Smooth muscle cell (in vitro differentiated cells): Measurements from ENCODE around the gene OR1J2. TPM values are rescaled to one million over a fixed set of nuclear protein-coding genes. Genes with fewer than 3 reads are reported as not detected.

Experiments
- DNase-seq: peaks from one replicate; lab custom pipeline; 2025; ENCODE audit not compliant: unreplicated experiment; lab: John Stamatoyannopoulos, UW
- H2AFZ ChIP-seq: fragments of 200-600 bp; sonication (generic); 2 replicates; pipeline ENCODE4 v1.6.0; 2016; ENCODE audit warnings: antibody characterized with exemption, low read depth, mild to moderate bottlenecking
- H3F3A ChIP-seq: fragments of 200-600 bp; sonication (generic); 2 replicates; pipeline ENCODE4 v1.6.0; 2017; ENCODE audit warnings: antibody characterized with exemption, low read depth
- H3K27ac ChIP-seq: fragments of 200-600 bp; sonication (generic); 2 replicates; pipeline ENCODE4 v1.5.1; 2016; ENCODE audit warnings: low read depth, mild to moderate bottlenecking
- H3K27me3 ChIP-seq: fragments of 200-600 bp; sonication (generic); 2 replicates; pipeline ENCODE4 v1.6.1; 2016; ENCODE audit warnings: low read depth, mild to moderate bottlenecking
- H3K36me3 ChIP-seq: fragments of 200-600 bp; sonication (generic); 2 replicates; pipeline ENCODE4 v1.5.1; 2016; ENCODE audit warnings: low read depth
- H3K4me1 ChIP-seq: fragments of 200-600 bp; sonication (generic); 2 replicates; pipeline ENCODE4 v1.5.1; 2016; ENCODE audit warnings: low read depth
- H3K4me2 ChIP-seq: fragments of 200-600 bp; sonication (generic); 2 replicates; pipeline ENCODE4 v1.6.0; 2016; ENCODE audit warnings: mild to moderate bottlenecking
- H3K4me3 ChIP-seq: fragments of 200-600 bp; sonication (generic); 2 replicates; pipeline ENCODE4 v1.5.1; 2016; ENCODE audit warnings: mild to moderate bottlenecking
- H3K79me2 ChIP-seq: fragments of 200-600 bp; sonication (generic); 2 replicates; pipeline ENCODE4 v1.6.0; 2016; ENCODE audit warnings: low read depth, mild to moderate bottlenecking
- H3K9ac ChIP-seq: fragments of 200-600 bp; sonication (generic); 2 replicates; pipeline ENCODE4 v1.6.0; 2016; ENCODE audit warnings: low read depth
- H3K9me3 ChIP-seq: fragments of 200-600 bp; sonication (generic); replicated peaks from 2 replicates; pipeline ENCODE4 v1.5.1; 2016; ENCODE audit warnings: low read depth
- H4K20me1 ChIP-seq: fragments of 200-600 bp; sonication (generic); 2 replicates; pipeline ENCODE4 v1.6.0; 2016; ENCODE audit warnings: low read depth
- WGBS: methylation state at CpG from one replicate; pipeline ENCODE4 v1.1.7; 2016; ENCODE audit warnings: low lambda C conversion rate; 5-methylcytosine and 5-hydroxymethylcytosine counted together
- polyA plus RNA-seq: library from polyadenylated mRNA; unstranded; fragments of >200 nt; fragmentation: Nextera tagmentation; extraction: Ambion mirVana; gene quantifications from 2 replicates; pipeline ENCODE4 v1.2.1, GENCODE V29; 2016
- total RNA-seq: library from RNA; depleted of rRNA; stranded (reverse); fragments of >200 nt; gene quantifications from 2 replicates; pipeline ENCODE4 v1.2.3, GENCODE V29; 2014
- TF ChIP-seq, protein P1 (sequence below): fragments of 200-600 bp; sonication (generic); IDR thresholded peaks from 2 replicates; pipeline ENCODE4 v1.5.1; 2017; ENCODE audit warnings: borderline replicate concordance, mild to moderate bottlenecking, antibody characterized with exemption; ENCODE audit not compliant: insufficient read depth, poor library complexity, severe bottlenecking

Gene OR1J2
- total and polyA plus RNA-seq, 2 experiments from 2014 or later, result not detected

DNA sequence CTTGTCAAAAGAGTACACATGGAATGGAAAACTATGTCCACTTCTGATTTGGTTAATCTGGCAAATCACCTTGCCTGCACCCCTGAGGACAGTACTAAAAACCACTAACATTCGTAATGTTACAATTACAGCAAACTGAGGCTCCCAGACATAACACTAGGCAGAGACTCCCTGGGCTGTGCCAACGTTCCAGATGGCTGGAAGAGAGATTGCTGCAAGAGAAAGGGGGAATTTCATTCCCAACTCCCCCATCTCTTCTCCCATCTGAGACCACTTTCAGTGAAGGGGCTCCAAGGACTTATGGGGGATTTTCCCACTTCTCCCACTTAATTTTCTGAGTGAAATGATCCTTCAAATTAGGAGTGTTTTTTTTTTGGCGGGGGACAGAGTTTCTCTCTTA lies 44.1 kb upstream of the OR1J2 start:
- H3K27ac ChIP-seq, result no peak overlapping the region
- H4K20me1 ChIP-seq, result no peaks in the 10 kb centered on the region
- no peaks in the 10 kb centered on the region for H3K36me3 ChIP-seq
- no peaks in the 10 kb centered on the region for H3K4me1 ChIP-seq
- H3K9ac ChIP-seq, result no peak overlapping the region
- H2AFZ ChIP-seq, result no peak overlapping the region
- no peaks in the 10 kb centered on the region for H3K9me3 ChIP-seq
- H3K79me2 ChIP-seq, result no peaks in the 10 kb centered on the region
- no peaks in the 10 kb centered on the region for H3F3A ChIP-seq
- no peak overlapping the region for H3K4me2 ChIP-seq
- TF ChIP-seq, protein P1, sequence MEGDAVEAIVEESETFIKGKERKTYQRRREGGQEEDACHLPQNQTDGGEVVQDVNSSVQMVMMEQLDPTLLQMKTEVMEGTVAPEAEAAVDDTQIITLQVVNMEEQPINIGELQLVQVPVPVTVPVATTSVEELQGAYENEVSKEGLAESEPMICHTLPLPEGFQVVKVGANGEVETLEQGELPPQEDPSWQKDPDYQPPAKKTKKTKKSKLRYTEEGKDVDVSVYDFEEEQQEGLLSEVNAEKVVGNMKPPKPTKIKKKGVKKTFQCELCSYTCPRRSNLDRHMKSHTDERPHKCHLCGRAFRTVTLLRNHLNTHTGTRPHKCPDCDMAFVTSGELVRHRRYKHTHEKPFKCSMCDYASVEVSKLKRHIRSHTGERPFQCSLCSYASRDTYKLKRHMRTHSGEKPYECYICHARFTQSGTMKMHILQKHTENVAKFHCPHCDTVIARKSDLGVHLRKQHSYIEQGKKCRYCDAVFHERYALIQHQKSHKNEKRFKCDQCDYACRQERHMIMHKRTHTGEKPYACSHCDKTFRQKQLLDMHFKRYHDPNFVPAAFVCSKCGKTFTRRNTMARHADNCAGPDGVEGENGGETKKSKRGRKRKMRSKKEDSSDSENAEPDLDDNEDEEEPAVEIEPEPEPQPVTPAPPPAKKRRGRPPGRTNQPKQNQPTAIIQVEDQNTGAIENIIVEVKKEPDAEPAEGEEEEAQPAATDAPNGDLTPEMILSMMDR, result no peak
- H3K27me3 ChIP-seq, result peaks cover 4% of the 10 kb centered on the region
- no peak for DNase-seq
- no peak overlapping the region for H3K4me3 ChIP-seq
- WGBS, result 55% methylated on average over 3 of the region's 3 CpGs

DNA sequence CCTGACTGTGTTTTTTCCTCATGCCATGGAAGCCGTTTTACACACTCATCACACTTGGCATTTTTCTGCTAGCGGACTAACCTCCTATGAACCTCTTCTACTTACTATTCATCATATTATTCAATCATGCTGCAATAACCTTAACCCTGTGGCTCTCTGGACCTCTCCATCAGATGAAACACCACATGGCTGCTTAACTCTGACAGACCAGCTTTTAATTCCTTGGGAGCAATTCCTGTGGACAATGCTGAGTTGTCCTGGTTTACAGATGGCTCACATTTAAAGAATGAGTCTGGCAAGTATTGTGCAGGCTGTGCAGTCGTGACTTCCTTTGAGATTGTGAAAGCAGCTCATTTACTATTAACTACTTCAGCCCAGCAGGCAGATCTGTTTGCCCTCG lies 41.9 kb upstream of the OR1J2 start:
- H3K9me3 ChIP-seq, result no peaks in the 10 kb centered on the region
- 57% methylated on average over 4 of the region's 4 CpGs for WGBS
- H3K27me3 ChIP-seq, result no peaks in the 10 kb centered on the region
- no peaks in the 10 kb centered on the region for H3K4me1 ChIP-seq
- H3K4me2 ChIP-seq, result no peak overlapping the region
- DNase-seq, result no peak
- H2AFZ ChIP-seq, result no peak overlapping the region
- H3K79me2 ChIP-seq, result no peaks in the 10 kb centered on the region
- H3F3A ChIP-seq, result no peaks in the 10 kb centered on the region
- no peaks in the 10 kb centered on the region for H3K36me3 ChIP-seq
- no peak overlapping the region for H3K27ac ChIP-seq
- TF ChIP-seq, protein P1, result no peak
- H3K4me3 ChIP-seq, result no peak overlapping the region
- no peak overlapping the region for H3K9ac ChIP-seq
- no peaks in the 10 kb centered on the region for H4K20me1 ChIP-seq

DNA sequence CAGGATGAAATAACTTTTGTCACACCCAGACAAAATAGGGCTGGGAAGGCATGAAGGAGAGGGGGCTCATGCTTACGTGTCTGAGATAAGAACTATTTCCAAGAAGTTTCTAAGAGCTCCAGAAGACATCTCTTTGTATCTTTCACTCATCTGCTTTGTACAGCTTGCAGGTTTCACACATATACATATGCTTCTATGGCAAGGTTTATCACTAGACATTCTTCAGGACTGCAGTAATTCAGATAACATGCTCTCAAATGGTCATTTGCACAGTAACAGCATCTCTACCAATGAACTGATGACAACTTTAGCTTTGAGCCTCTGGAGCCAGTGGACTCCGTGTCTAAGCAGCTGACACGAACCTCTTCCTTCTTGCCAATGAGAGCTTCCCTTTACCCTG lies 36.0 kb upstream of the OR1J2 start:
- 52% methylated on average over 3 of the region's 3 CpGs for WGBS
- Histone ChIP-seq H3K9me3 (peaks cover 4% of the 10 kb centered on the region), H3K9ac (no peak overlapping the region), H2AFZ (no peak overlapping the region), H3K36me3 (no peaks in the 10 kb centered on the region), H3K4me3 (no peak overlapping the region), H3K27ac (no peak overlapping the region), H3F3A (no peaks in the 10 kb centered on the region), H3K27me3 (no peaks in the 10 kb centered on the region), H4K20me1 (no peaks in the 10 kb centered on the region), H3K4me1 (no peaks in the 10 kb centered on the region), H3K4me2 (no peak overlapping the region), H3K79me2 (no peaks in the 10 kb centered on the region)
- TF ChIP-seq, protein P1, result no peak
- no peak for DNase-seq

DNA sequence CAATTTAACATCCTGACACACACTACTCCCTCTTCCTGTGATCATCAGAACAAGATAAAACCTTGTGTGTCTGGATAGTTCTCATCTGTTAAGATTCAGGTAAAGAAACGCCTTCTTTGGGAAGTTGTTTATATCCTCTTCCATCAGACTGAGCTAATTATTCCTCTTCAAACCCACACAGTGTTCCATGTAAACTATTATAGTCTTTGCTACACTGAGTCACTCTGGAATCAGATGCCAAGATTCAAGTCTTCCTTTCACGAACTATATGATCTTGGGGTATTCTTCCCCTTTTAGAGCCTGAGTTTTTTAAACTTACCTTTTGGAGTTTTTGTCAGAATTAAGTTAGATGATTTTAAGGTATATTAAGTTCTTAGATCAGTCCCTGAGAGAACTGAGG lies 34.9 kb upstream of the OR1J2 start:
- H3K27ac ChIP-seq, result no peak overlapping the region
- H3K9me3 ChIP-seq, result peaks cover 4% of the 10 kb centered on the region
- no peak for DNase-seq
- TF ChIP-seq, protein P1, result no peak
- no peaks in the 10 kb centered on the region for H4K20me1 ChIP-seq
- no peak overlapping the region for H3K9ac ChIP-seq
- no peak overlapping the region for H3K4me2 ChIP-seq
- no peaks in the 10 kb centered on the region for H3K4me1 ChIP-seq
- no peaks in the 10 kb centered on the region for H3K36me3 ChIP-seq
- WGBS, result 51% methylated on average over 2 of the region's 2 CpGs
- no peak overlapping the region for H2AFZ ChIP-seq
- no peaks in the 10 kb centered on the region for H3K27me3 ChIP-seq
- H3F3A ChIP-seq, result no peaks in the 10 kb centered on the region
- no peaks in the 10 kb centered on the region for H3K79me2 ChIP-seq
- no peak overlapping the region for H3K4me3 ChIP-seq
